ENCODE measurements around the gene OVCA2.
"Not testable (repeated sequence)": the region's sequence is repeated elsewhere in the genome, so short reads cannot be mapped to it uniquely, and the experiment has no call there.

Gene OVCA2

GRCh38 chr17:2012499-2012898, 29.3 kb upstream of the OVCA2 start:
- Mint-ChIP-seq H3K27me3 (ENCODE audit: low read depth, poor library complexity) (peaks cover 19% of the 10 kb centered on the region), H3K36me3 (ENCODE audit: low read depth) (no peaks in the 10 kb centered on the region), H3K4me1 (peaks cover 57% of the 10 kb centered on the region), H3K27ac (no peak overlapping the region), H3K4me3 (no peak overlapping the region), H3K9me3 (peaks cover 13% of the 10 kb centered on the region)
- no peak for DNase-seq
- TF ChIP-seq, protein P1, sequence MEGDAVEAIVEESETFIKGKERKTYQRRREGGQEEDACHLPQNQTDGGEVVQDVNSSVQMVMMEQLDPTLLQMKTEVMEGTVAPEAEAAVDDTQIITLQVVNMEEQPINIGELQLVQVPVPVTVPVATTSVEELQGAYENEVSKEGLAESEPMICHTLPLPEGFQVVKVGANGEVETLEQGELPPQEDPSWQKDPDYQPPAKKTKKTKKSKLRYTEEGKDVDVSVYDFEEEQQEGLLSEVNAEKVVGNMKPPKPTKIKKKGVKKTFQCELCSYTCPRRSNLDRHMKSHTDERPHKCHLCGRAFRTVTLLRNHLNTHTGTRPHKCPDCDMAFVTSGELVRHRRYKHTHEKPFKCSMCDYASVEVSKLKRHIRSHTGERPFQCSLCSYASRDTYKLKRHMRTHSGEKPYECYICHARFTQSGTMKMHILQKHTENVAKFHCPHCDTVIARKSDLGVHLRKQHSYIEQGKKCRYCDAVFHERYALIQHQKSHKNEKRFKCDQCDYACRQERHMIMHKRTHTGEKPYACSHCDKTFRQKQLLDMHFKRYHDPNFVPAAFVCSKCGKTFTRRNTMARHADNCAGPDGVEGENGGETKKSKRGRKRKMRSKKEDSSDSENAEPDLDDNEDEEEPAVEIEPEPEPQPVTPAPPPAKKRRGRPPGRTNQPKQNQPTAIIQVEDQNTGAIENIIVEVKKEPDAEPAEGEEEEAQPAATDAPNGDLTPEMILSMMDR (IDR thresholded peaks at IDR 0.05), result no peak

DNA sequence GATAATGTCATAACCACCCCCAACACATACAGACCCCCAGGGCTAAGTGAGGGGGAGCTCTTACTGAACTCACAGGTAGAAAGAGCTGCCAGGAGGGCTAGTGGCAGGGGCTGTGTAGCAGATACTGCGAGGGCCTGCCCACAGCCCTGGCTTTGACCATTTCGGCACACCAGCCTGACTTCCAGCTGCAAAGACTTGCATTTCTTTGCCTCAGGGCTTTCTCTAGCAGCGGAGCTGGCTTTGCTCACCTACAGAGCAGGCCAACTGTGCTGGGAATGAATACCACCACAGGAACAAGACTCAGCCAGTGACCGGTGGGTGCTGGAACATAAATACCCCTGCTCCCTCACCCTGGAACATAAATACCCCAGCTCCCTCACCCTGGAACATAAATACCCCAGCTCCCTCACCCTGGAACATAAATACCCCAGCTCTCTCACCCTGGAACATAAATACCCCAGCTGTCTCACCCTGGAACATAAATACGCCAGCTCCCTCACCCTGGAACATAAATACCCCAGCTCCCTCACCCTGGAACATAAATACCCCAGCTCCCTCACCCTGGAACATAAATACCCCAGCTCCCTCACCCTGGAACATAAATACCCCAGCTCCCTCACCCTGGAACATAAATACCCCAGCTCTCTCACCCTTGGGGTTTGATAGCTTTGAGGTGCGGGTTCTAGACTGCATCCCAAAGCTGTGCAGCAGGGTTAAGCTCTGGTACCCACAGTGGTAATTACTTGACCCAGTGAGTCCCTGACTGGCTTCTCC, 28.4 kb upstream of the OVCA2 start:
- not testable (repeated sequence) for H3K27ac Mint-ChIP-seq; DNase-seq; H3K4me3 Mint-ChIP-seq; H3K36me3 Mint-ChIP-seq (ENCODE audit: low read depth)
- H3K27me3 Mint-ChIP-seq (ENCODE audit: low read depth, poor library complexity), result peaks cover 26% of the 10 kb centered on the region
- H3K9me3 Mint-ChIP-seq, result peaks cover 13% of the 10 kb centered on the region
- H3K4me1 Mint-ChIP-seq, result peaks cover 63% of the 10 kb centered on the region

GRCh38 chr17:2013994-2014317, 27.9 kb upstream of the OVCA2 start:
- peaks cover 13% of the 10 kb centered on the region for H3K9me3 Mint-ChIP-seq
- peaks cover 63% of the 10 kb centered on the region for H3K4me1 Mint-ChIP-seq
- no peak overlapping the region for H3K4me3 Mint-ChIP-seq
- H3K27me3 Mint-ChIP-seq (ENCODE audit: low read depth, poor library complexity), result peaks cover 31% of the 10 kb centered on the region
- DNase-seq, result no peak
- H3K36me3 Mint-ChIP-seq (ENCODE audit: low read depth), result no peaks in the 10 kb centered on the region
- TF ChIP-seq, protein P1 (IDR thresholded peaks at IDR 0.05), result no peak
- H3K27ac Mint-ChIP-seq, result no peak overlapping the region

DNA sequence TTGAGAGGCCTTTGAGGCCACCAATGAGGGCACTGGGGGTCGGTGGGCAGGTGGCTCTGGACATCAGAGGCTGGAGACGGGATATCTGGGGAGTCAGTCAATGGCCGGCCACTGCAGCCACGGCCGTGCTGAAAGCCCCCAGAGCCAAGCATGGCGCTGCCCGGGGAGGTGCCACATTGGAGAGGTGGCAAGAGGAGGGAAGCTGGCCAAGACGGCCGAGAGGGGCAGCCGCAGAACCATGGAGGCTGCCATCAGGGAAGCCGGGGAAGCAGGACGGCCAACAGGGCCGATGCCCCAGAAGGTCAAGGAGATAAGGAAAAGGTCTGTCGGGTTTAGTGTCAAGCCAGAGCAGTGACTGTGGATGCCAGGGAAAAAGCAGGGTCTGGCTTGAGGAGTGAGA, 26.5 kb upstream of the OVCA2 start:
- Mint-ChIP-seq H3K4me3 (no peak overlapping the region), H3K4me1 (peaks cover 75% of the 10 kb centered on the region), H3K36me3 (ENCODE audit: low read depth) (no peaks in the 10 kb centered on the region), H3K27ac (no peak overlapping the region), H3K27me3 (ENCODE audit: low read depth, poor library complexity) (peaks cover 45% of the 10 kb centered on the region), H3K9me3 (peaks cover 13% of the 10 kb centered on the region)
- no peak for DNase-seq
- TF ChIP-seq, protein P1 (IDR thresholded peaks at IDR 0.05), result no peak

DNA sequence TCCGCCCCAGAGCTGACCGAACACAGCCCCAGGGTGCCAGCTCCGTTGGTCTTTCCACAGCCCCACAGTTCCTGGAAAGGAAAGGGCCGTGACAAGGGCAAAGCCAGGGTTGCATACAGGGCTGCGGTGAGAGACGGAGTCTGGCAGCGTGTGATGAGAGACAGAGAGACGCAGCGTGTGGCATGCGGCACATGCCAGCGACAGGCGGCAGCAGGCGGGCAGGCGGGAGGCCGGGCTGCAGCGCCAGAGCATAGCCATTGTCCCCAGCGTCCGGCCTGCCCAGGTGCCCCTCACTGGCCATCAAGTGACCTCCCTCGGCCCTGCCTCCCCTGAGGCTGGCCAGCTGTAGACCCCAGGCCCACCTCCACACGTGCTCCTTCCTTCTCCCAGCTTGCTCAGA, 25.3 kb upstream of the OVCA2 start:
- TF ChIP-seq, protein P1 (IDR thresholded peaks at IDR 0.05), result no peak
- Mint-ChIP-seq H3K4me3 (no peak overlapping the region), H3K4me1 (peaks cover 80% of the 10 kb centered on the region)

DNA sequence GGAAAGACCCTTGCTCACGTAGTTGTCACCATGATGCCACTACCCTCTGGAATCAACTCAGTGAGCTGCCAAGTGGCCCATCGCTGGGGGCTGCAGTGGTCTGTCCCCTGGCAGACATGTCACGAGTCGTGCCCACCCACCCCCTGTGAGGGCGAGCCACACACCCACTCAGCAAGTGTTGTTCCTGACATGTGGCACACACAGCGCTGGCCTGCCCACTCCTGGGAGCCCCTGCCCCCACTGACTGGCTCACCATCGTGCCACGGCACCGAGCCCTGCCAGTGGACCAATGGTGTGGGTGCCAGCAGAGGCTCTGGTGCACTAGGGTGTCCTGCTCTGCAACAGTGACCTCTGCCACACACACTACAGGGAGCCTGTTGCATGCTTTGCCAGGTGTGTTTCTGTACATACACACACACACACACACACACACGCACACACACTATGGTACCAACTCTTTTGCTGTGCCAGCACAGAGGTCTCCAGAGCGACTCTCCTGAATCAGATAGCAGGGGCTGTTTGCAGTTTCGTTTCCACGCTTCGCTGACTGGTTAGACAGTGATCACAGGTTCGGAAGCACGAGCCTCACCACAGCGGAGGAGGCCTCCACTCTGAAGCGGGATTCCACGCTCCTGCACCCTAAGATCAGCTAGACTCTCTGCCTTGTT, 24.4 kb upstream of the OVCA2 start:
- Mint-ChIP-seq H3K9me3 (peaks cover 10% of the 10 kb centered on the region), H3K4me1 (peaks cover 71% of the 10 kb centered on the region), H3K36me3 (ENCODE audit: low read depth) (no peaks in the 10 kb centered on the region), H3K27me3 (ENCODE audit: low read depth, poor library complexity) (peaks cover 60% of the 10 kb centered on the region), H3K27ac (peak overlapping the region; percentile 24), H3K4me3 (peak overlapping the region; percentile 41)
- DNase-seq, result no peak
- TF ChIP-seq, protein P1 (IDR thresholded peaks at IDR 0.05), result no peak

More for the DNA sequence above, 25.3 kb upstream of the OVCA2 start:
- peaks cover 10% of the 10 kb centered on the region for H3K9me3 Mint-ChIP-seq
- no peak for DNase-seq
- peaks cover 54% of the 10 kb centered on the region for H3K27me3 Mint-ChIP-seq (ENCODE audit: low read depth, poor library complexity)
- no peaks in the 10 kb centered on the region for H3K36me3 Mint-ChIP-seq (ENCODE audit: low read depth)
- no peak overlapping the region for H3K27ac Mint-ChIP-seq
